C4-2B (cell line): ENCODE results near the gene ACTL7B.

ENCODE experiments used
- H3K27ac ChIP-seq: fragments of 450-650 bp; 2 replicates; pipeline ENCODE4 v1.5.1; 2017
- CTCF ChIP-seq: fragments of 450-650 bp; conservative IDR thresholded peaks from 2 replicates; pipeline ENCODE4 v1.5.1; 2017; ENCODE audit warnings: mild to moderate bottlenecking
- ZFX ChIP-seq: fragments of 450-650 bp; IDR thresholded peaks from 2 replicates; pipeline ENCODE4 v1.6.1; 2017

The ACTL7B gene

GRCh38 chr9:108880738-108881316 lies 25.0 kb upstream of the ACTL7B start:
- no peak overlapping the region for H3K27ac ChIP-seq
- TF ChIP-seq CTCF (no peak), ZFX (no peak)

- no peak for TF ChIP-seq ZFX
- TF ChIP-seq CTCF: no peak
- no peak overlapping the region for H3K27ac ChIP-seq
Observed at GRCh38 chr9:108877524-108877923, 21.7 kb upstream of the ACTL7B start.

GRCh38 chr9:108876425-108876824 lies 20.6 kb upstream of the ACTL7B start:
- TF ChIP-seq ZFX (no peak), CTCF (no peak)
- no peak overlapping the region for H3K27ac ChIP-seq

GRCh38 chr9:108874058-108874788 lies 18.4 kb upstream of the ACTL7B start:
- no peak overlapping the region for H3K27ac ChIP-seq
- no peak for TF ChIP-seq ZFX
- no peak for TF ChIP-seq CTCF

GRCh38 chr9:108869092-108869725 lies 13.4 kb upstream of the ACTL7B start:
- H3K27ac ChIP-seq: no peak overlapping the region

GRCh38 chr9:108867829-108868228 lies 12.0 kb upstream of the ACTL7B start:
- no peak overlapping the region for H3K27ac ChIP-seq
- no peak for TF ChIP-seq CTCF
- TF ChIP-seq ZFX: no peak

More at GRCh38 chr9:108869092-108869725, 13.4 kb upstream of the ACTL7B start:
- TF ChIP-seq ZFX (no peak), CTCF (no peak)

- H3K27ac ChIP-seq: no peak overlapping the region
- TF ChIP-seq CTCF: no peak
- TF ChIP-seq ZFX: no peak
Observed at GRCh38 chr9:108867116-108867515, 11.3 kb upstream of the ACTL7B start.
